NCI-H146 treated with DMSO at 0.1 percent for 48 hours (cell line): ENCODE data around the gene PRRX2.
"Not testable (repeated sequence)": the region's sequence is repeated elsewhere in the genome, so short reads cannot be mapped to it uniquely, and the experiment has no call there.

ENCODE experiments used
- DNase-seq: peaks from one replicate; lab custom pipeline; 2025; ENCODE audit not compliant: unreplicated experiment; lab: John Stamatoyannopoulos, UW

PRRX2 gene

GRCh38 chr9:129731477-129732085, 66.1 kb downstream of the PRRX2 start:
- DNase-seq: no peak

GRCh38 chr9:129732100-129732499, 66.7 kb downstream of the PRRX2 start:
- DNase-seq: no peak

- DNase-seq: no peak
Measured at GRCh38 chr9:129732946-129733631, 67.6 kb downstream of the PRRX2 start.

GRCh38 chr9:129733632-129733953, 68.1 kb downstream of the PRRX2 start:
- DNase-seq: no peak

- no peak for DNase-seq
Measured at GRCh38 chr9:129735546-129735945, 70.1 kb downstream of the PRRX2 start.

GRCh38 chr9:129736334-129736733, 70.9 kb downstream of the PRRX2 start:
- DNase-seq: no peak

GRCh38 chr9:129737479-129738274, 72.2 kb downstream of the PRRX2 start:
- peak; percentile 27 for DNase-seq

- no peak for DNase-seq
Measured at GRCh38 chr9:129739432-129739831, 74.0 kb downstream of the PRRX2 start.

- DNase-seq: no peak
Measured at GRCh38 chr9:129740174-129740573, 74.7 kb downstream of the PRRX2 start.

GRCh38 chr9:129740666-129741464, 75.4 kb downstream of the PRRX2 start:
- DNase-seq: no peak

GRCh38 chr9:129745200-129745599, 79.8 kb downstream of the PRRX2 start:
- DNase-seq: no peak

GRCh38 chr9:129746092-129746777, 80.8 kb downstream of the PRRX2 start:
- no peak for DNase-seq

GRCh38 chr9:129748249-129748648, 82.8 kb downstream of the PRRX2 start:
- DNase-seq: no peak

- not testable (repeated sequence) for DNase-seq
Measured at GRCh38 chr9:129749052-129749451, 83.6 kb downstream of the PRRX2 start.

- no peak for DNase-seq
Measured at GRCh38 chr9:129749575-129749974, 84.1 kb downstream of the PRRX2 start.

- DNase-seq: no peak
Measured at GRCh38 chr9:129750013-129750638, 84.7 kb downstream of the PRRX2 start.

- DNase-seq: peak; percentile 74
Measured at GRCh38 chr9:129751841-129752801, 86.7 kb downstream of the PRRX2 start.

- peak; percentile 11 for DNase-seq
Measured at GRCh38 chr9:129752900-129753729, 87.7 kb downstream of the PRRX2 start, which contains the start of gene PTGES. Gene PTGES (minus strand): TSS chr9:129753042. CDS start chr9:129753012, 30 bp downstream.
